OCI-LY3 (cell line): ENCODE measurements around the gene RPS6KA2.

Experiments
- H2AFZ ChIP-seq: fragments of 200-600, 300-600 bp; shearing (Covaris generic); 2 replicates; pipeline ENCODE4 v1.6.0; 2014; ENCODE audit warnings: antibody characterized with exemption, low read depth, low read length
- H3K27ac ChIP-seq: fragments of 200-600, 300-600 bp; sonication (generic); 2 replicates; pipeline ENCODE4 v1.5.1; 2014; ENCODE audit warnings: mild to moderate bottlenecking, low read length, moderate library complexity, mixed read lengths
- H3K27me3 ChIP-seq: fragments of 200-600, 300-600 bp; sonication (generic); 2 replicates; pipeline ENCODE4 v1.6.1; 2014; ENCODE audit warnings: low read depth, low read length, mixed read lengths
- H3K36me3 ChIP-seq: fragments of 200-600, 300-600 bp; sonication (generic); replicated peaks from 2 replicates; pipeline ENCODE3; 2014; ENCODE audit warnings: low read depth, low read length, mixed read lengths
- H3K4me1 ChIP-seq: fragments of 300-600, 200-600 bp; sonication (generic); 2 replicates; pipeline ENCODE4 v1.6.1; 2014; ENCODE audit warnings: low read length, mixed read lengths
- H3K4me2 ChIP-seq: fragments of 200-600, 300-600 bp; sonication (generic); 2 replicates; pipeline ENCODE4 v1.6.1; 2014; ENCODE audit warnings: low read length, mixed read lengths
- H3K4me3 ChIP-seq: fragments of 300-600, 200-600 bp; sonication (generic); 2 replicates; pipeline ENCODE4 v1.5.1; 2014; ENCODE audit warnings: antibody characterized with exemption, mild to moderate bottlenecking, low read length, moderate library complexity
- H3K79me2 ChIP-seq: fragments of 300-600, 200-600 bp; shearing (Covaris generic); 2 replicates; pipeline ENCODE4 v1.6.1; 2014; ENCODE audit warnings: mild to moderate bottlenecking, low read length, mixed read lengths
- H3K9ac ChIP-seq: fragments of 300-600, 200-600 bp; shearing (Covaris generic); 2 replicates; pipeline ENCODE4 v1.6.0; 2014; ENCODE audit warnings: mild to moderate bottlenecking, low read length, moderate library complexity
- H3K9me3 ChIP-seq: fragments of 200-600, 300-600 bp; shearing (Covaris generic); 2 replicates; pipeline ENCODE4 v1.6.1; 2014; ENCODE audit warnings: low read length, mixed read lengths; ENCODE audit not compliant: insufficient read depth
- H4K20me1 ChIP-seq: fragments of 200-600, 300-600 bp; sonication (generic); 2 replicates; pipeline ENCODE4 v1.6.1; 2016; ENCODE audit warnings: low read length, mixed read lengths; ENCODE audit not compliant: insufficient read depth
- CTCF ChIP-seq: fragments of 200-600, 300-600 bp; sonication (generic); IDR thresholded peaks from 2 replicates; pipeline ENCODE4 v1.5.1; 2014; ENCODE audit warnings: antibody characterized with exemption, low read length, low read depth
- EZH2phosphoT487 ChIP-seq: fragments of 200-600 bp; shearing (Covaris generic); IDR thresholded peaks from 2 replicates; pipeline ENCODE4 v1.6.1; 2018; ENCODE audit warnings: antibody characterized with exemption, mixed run types, low read depth

RPS6KA2 gene

GRCh38 chr6:166370489-166370888 lies 256.6 kb downstream of the RPS6KA2 start:
- Histone ChIP-seq H3K4me1 (no peaks in the 10 kb centered on the region), H3K9me3 (no peaks in the 10 kb centered on the region), H3K27me3 (no peaks in the 10 kb centered on the region), H3K36me3 (no peaks in the 10 kb centered on the region), H3K4me3 (no peak overlapping the region), H3K4me2 (no peak overlapping the region), H3K79me2 (no peaks in the 10 kb centered on the region), H3K27ac (no peak overlapping the region), H2AFZ (no peak overlapping the region), H4K20me1 (no peaks in the 10 kb centered on the region), H3K9ac (no peak overlapping the region)
- TF ChIP-seq EZH2phosphoT487 (no peak), CTCF (no peak)

- TF ChIP-seq CTCF (no peak), EZH2phosphoT487 (no peak)
- Histone ChIP-seq H3K79me2 (no peaks in the 10 kb centered on the region), H3K9me3 (no peaks in the 10 kb centered on the region), H2AFZ (no peak overlapping the region), H3K4me3 (no peak overlapping the region), H4K20me1 (no peaks in the 10 kb centered on the region), H3K27me3 (no peaks in the 10 kb centered on the region), H3K4me2 (no peak overlapping the region), H3K4me1 (no peaks in the 10 kb centered on the region), H3K9ac (no peak overlapping the region), H3K36me3 (no peaks in the 10 kb centered on the region), H3K27ac (no peak overlapping the region)
These were observed 257.3 kb downstream of the RPS6KA2 start for GRCh38 chr6:166369782-166370181.

- Histone ChIP-seq H2AFZ (no peak overlapping the region), H3K9me3 (no peaks in the 10 kb centered on the region), H3K4me1 (no peaks in the 10 kb centered on the region), H3K9ac (no peak overlapping the region), H3K27ac (no peak overlapping the region), H3K79me2 (no peaks in the 10 kb centered on the region), H4K20me1 (no peaks in the 10 kb centered on the region), H3K4me3 (no peak overlapping the region), H3K36me3 (no peaks in the 10 kb centered on the region), H3K4me2 (no peak overlapping the region), H3K27me3 (no peaks in the 10 kb centered on the region)
- TF ChIP-seq CTCF (no peak), EZH2phosphoT487 (no peak)
These were observed 260.1 kb downstream of the RPS6KA2 start for GRCh38 chr6:166366921-166367320.

GRCh38 chr6:166365806-166366205 lies 261.2 kb downstream of the RPS6KA2 start:
- no peak overlapping the region for H3K4me3 ChIP-seq
- H2AFZ ChIP-seq: no peak overlapping the region
- no peaks in the 10 kb centered on the region for H3K27me3 ChIP-seq
- H3K4me1 ChIP-seq: no peaks in the 10 kb centered on the region
- H3K9ac ChIP-seq: no peak overlapping the region
- no peak overlapping the region for H3K27ac ChIP-seq
- no peaks in the 10 kb centered on the region for H3K79me2 ChIP-seq
- TF ChIP-seq EZH2phosphoT487 (no peak), CTCF (no peak)
- no peaks in the 10 kb centered on the region for H4K20me1 ChIP-seq
- no peak overlapping the region for H3K4me2 ChIP-seq
- H3K9me3 ChIP-seq: no peaks in the 10 kb centered on the region
- no peaks in the 10 kb centered on the region for H3K36me3 ChIP-seq
